ENCODE data around the gene PEX11A.

GRCh38 chr15:89685995-89686394, 4.6 kb downstream of the PEX11A start:
- no peak for TF ChIP-seq CTCF (IDR thresholded peaks at IDR 0.05)
- TF ChIP-seq NR3C1 (CRISPR knock-in tag; conservative IDR thresholded peaks at IDR 0.05; ENCODE audit: low read depth): no peak
- no peak for TF ChIP-seq NR1H2 (CRISPR knock-in tag; IDR thresholded peaks at IDR 0.05)
- no peak for TF ChIP-seq ATF2 (CRISPR knock-in tag; IDR thresholded peaks at IDR 0.05; ENCODE audit: borderline replicate concordance, low read depth)
- TF ChIP-seq AFF4 (CRISPR knock-in tag; IDR thresholded peaks at IDR 0.05; ENCODE audit: borderline replicate concordance): no peak
- TF ChIP-seq USF2 (CRISPR knock-in tag; IDR thresholded peaks at IDR 0.05): no peak
- no peak for TF ChIP-seq JUN (CRISPR knock-in tag; IDR thresholded peaks at IDR 0.05)
- TF ChIP-seq ATF3 (CRISPR knock-in tag; conservative IDR thresholded peaks at IDR 0.05): no peak
- TF ChIP-seq CREM (CRISPR knock-in tag; IDR thresholded peaks at IDR 0.05): no peak
- no peak for TF ChIP-seq E2F5 (CRISPR knock-in tag; IDR thresholded peaks at IDR 0.05)
- TF ChIP-seq MLX (CRISPR knock-in tag; IDR thresholded peaks at IDR 0.05): no peak
